Measurements from ENCODE around the gene PPFIBP1.
"Not testable (repeated sequence)": the region's sequence is repeated elsewhere in the genome, so short reads cannot be mapped to it uniquely, and the experiment has no call there.

The PPFIBP1 gene

DNA sequence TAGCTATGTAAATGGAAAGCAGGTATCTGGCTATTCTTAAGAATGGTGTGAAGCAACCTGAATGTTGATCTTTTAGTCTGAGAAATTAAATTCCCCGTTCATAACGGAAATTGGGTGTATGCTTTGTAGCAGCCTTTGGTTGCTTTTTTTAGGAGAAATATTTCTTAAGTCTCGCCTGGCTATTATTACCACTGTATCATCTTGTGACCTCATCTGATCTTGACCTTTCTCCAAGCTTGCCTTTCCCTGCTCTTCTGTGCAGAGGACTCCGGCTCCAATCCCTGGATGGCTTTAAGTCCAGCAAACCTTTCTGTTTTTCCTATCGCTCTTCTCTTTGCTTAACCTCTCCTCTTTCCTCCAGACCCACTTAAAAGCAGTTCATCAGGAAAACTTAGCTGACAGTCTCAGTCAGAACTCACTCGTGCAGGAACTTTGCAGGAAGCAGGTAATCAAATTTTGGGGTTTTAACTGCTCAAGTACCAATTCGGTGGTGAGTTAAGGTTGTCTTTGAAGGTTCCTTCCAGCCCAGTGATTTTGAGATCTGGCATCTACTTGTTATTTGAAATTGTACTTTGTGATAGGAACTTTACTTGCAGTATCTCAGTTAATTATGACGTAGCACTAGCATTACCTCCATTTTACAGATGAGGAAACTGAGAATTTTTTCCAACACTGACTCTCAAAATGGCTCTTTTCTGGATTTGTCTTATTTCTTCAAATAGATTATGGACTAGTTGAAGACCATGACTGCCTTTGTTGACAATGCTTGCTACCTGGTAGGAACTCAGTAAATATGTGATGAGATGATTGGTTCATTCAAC is 14.1 kb downstream of the PPFIBP1 start:
- no peak overlapping the region for H3K4me3 ChIP-seq (ENCODE audit: insufficient read depth, low read depth, low read length, poor library complexity, severe bottlenecking)
- H3K9me3 ChIP-seq (ENCODE audit: control insufficient read depth, low read length), result no peaks in the 10 kb centered on the region
- DNase-seq, result no peak
- no peaks in the 10 kb centered on the region for H3K36me3 ChIP-seq (ENCODE audit: control insufficient read depth, insufficient read depth, low read length)
- no peak overlapping the region for H3K27ac ChIP-seq (ENCODE audit: insufficient read depth, low read length, poor library complexity, severe bottlenecking)
- no peaks in the 10 kb centered on the region for H3K4me1 ChIP-seq (ENCODE audit: control insufficient read depth, insufficient read depth, low read length, poor library complexity, severe bottlenecking)
- no peaks in the 10 kb centered on the region for H3K27me3 ChIP-seq (replicated peaks; ENCODE audit: control insufficient read depth, insufficient read depth, low read length, poor library complexity, severe bottlenecking)

GRCh38 chr12:27539191-27539631 is 15.2 kb downstream of the PPFIBP1 start:
- no peak for DNase-seq
- Histone ChIP-seq H3K27ac (ENCODE audit: insufficient read depth, low read length, poor library complexity, severe bottlenecking) (no peak overlapping the region), H3K27me3 (replicated peaks; ENCODE audit: control insufficient read depth, insufficient read depth, low read length, poor library complexity, severe bottlenecking) (no peaks in the 10 kb centered on the region), H3K9me3 (ENCODE audit: control insufficient read depth, low read length) (no peaks in the 10 kb centered on the region), H3K36me3 (ENCODE audit: control insufficient read depth, insufficient read depth, low read length) (no peaks in the 10 kb centered on the region), H3K4me1 (ENCODE audit: control insufficient read depth, insufficient read depth, low read length, poor library complexity, severe bottlenecking) (no peaks in the 10 kb centered on the region), H3K4me3 (ENCODE audit: insufficient read depth, low read depth, low read length, poor library complexity, severe bottlenecking) (no peak overlapping the region)

DNA sequence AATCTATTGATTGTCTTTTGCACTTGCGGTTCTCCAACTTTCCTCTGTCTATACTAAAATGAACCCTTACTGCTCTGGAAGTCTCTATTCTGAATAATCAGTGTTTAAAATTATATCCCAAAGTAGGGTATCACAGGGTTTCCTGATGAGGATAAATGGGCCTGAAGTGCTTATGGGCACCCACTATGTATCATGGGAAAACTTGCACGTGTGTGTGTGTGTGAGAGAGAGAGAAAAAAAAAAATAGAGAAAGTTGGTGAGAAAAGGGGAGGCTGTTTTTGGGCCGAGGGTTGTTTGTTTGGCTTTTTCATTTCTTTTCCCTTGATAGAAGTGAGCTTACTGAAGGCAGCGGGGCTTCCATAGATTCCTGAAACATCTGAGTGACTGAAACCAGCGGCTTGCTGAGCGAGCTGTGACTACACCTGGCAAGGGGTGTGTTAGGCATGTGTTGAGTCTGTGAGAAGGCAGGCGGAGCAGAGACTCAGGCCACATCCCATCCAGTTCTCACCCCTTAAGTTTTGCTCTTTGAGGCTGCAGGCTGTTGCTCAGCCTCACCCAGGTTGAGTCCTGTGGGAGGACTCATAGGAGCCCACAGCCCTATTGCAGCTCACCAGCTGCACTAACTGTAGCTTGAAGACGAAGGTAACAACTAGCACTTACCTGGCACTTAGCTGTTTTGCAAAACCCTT is 17.2 kb downstream of the PPFIBP1 start:
- no peak for DNase-seq
- H3K27ac ChIP-seq (ENCODE audit: insufficient read depth, low read length, poor library complexity, severe bottlenecking), result no peak overlapping the region
- H3K27me3 ChIP-seq (replicated peaks; ENCODE audit: control insufficient read depth, insufficient read depth, low read length, poor library complexity, severe bottlenecking), result no peaks in the 10 kb centered on the region
- H3K36me3 ChIP-seq (ENCODE audit: control insufficient read depth, insufficient read depth, low read length), result no peaks in the 10 kb centered on the region
- no peak overlapping the region for H3K4me3 ChIP-seq (ENCODE audit: insufficient read depth, low read depth, low read length, poor library complexity, severe bottlenecking)
- H3K9me3 ChIP-seq (ENCODE audit: control insufficient read depth, low read length), result no peaks in the 10 kb centered on the region
- H3K4me1 ChIP-seq (ENCODE audit: control insufficient read depth, insufficient read depth, low read length, poor library complexity, severe bottlenecking), result no peaks in the 10 kb centered on the region

DNA sequence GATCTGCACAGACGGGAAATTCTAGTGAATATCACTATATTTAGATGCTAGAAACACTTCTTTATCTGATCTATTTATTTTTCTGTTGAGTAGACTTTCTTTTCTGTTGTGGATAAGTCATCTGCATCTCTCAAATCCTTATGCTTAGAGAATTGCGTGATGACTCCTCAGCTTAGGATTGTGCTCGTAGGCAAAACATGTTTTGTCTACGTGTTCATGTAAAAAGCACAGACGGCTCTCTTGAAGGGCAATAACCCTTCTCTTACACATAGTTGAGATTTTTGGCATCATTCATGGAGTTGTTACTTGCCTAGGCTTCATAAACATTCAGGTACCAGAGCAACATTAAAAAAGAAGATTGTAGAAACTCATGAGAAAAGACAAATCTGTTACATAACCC is 18.6 kb downstream of the PPFIBP1 start:
- Histone ChIP-seq H3K36me3 (ENCODE audit: control insufficient read depth, insufficient read depth, low read length) (no peaks in the 10 kb centered on the region), H3K27ac (ENCODE audit: insufficient read depth, low read length, poor library complexity, severe bottlenecking) (no peak overlapping the region), H3K4me1 (ENCODE audit: control insufficient read depth, insufficient read depth, low read length, poor library complexity, severe bottlenecking) (no peaks in the 10 kb centered on the region), H3K4me3 (ENCODE audit: insufficient read depth, low read depth, low read length, poor library complexity, severe bottlenecking) (no peak overlapping the region), H3K9me3 (ENCODE audit: control insufficient read depth, low read length) (no peaks in the 10 kb centered on the region), H3K27me3 (replicated peaks; ENCODE audit: control insufficient read depth, insufficient read depth, low read length, poor library complexity, severe bottlenecking) (no peaks in the 10 kb centered on the region)
- DNase-seq, result no peak

DNA sequence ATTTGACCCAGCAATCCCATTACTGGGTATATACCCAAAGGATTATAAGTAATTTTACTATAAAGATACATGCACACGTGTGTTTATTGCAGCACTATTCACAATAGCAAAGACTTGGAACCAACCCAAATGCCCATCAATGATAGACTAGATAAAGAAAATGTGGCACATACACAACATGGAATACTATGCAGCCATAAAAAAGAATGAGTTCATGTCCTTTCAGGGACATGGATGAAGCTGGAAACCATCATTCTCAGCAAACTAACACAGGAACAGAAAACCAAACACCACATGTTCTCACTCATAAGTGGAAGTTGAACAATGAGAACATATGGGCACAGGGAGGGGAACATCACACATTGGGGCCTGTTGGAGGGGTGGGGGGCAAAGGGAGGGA is 20.9 kb downstream of the PPFIBP1 start:
- H3K27ac ChIP-seq (ENCODE audit: insufficient read depth, low read length, poor library complexity, severe bottlenecking); H3K27me3 ChIP-seq (replicated peaks; ENCODE audit: control insufficient read depth, insufficient read depth, low read length, poor library complexity, severe bottlenecking); H3K9me3 ChIP-seq (ENCODE audit: control insufficient read depth, low read length); H3K4me3 ChIP-seq (ENCODE audit: insufficient read depth, low read depth, low read length, poor library complexity, severe bottlenecking); H3K4me1 ChIP-seq (ENCODE audit: control insufficient read depth, insufficient read depth, low read length, poor library complexity, severe bottlenecking); H3K36me3 ChIP-seq (ENCODE audit: control insufficient read depth, insufficient read depth, low read length); DNase-seq: not testable (repeated sequence)

DNA sequence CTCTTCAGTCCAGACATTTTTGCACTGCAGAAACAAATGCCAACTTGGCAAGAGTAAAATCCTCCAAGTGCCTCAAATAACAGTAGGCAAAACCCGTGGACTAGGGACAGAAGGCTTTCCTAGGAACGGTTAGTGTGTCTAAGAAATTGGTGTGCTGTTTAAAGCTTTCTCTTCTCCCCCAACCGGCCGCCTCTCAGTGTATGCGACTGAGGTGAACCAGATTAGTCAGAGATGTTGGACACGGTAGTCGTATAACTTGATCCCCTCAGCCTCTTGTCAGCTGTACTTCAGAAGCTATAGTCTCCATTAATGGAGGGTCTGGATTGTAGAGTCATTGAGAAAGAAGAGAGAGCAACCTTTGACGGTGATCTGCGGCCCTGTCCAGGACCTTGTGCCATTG is 21.7 kb downstream of the PPFIBP1 start:
- Histone ChIP-seq H3K9me3 (ENCODE audit: control insufficient read depth, low read length) (no peaks in the 10 kb centered on the region), H3K4me3 (ENCODE audit: insufficient read depth, low read depth, low read length, poor library complexity, severe bottlenecking) (no peak overlapping the region), H3K27me3 (replicated peaks; ENCODE audit: control insufficient read depth, insufficient read depth, low read length, poor library complexity, severe bottlenecking) (no peaks in the 10 kb centered on the region), H3K4me1 (ENCODE audit: control insufficient read depth, insufficient read depth, low read length, poor library complexity, severe bottlenecking) (no peaks in the 10 kb centered on the region), H3K27ac (ENCODE audit: insufficient read depth, low read length, poor library complexity, severe bottlenecking) (no peak overlapping the region), H3K36me3 (ENCODE audit: control insufficient read depth, insufficient read depth, low read length) (no peaks in the 10 kb centered on the region)
- DNase-seq, result no peak

DNA sequence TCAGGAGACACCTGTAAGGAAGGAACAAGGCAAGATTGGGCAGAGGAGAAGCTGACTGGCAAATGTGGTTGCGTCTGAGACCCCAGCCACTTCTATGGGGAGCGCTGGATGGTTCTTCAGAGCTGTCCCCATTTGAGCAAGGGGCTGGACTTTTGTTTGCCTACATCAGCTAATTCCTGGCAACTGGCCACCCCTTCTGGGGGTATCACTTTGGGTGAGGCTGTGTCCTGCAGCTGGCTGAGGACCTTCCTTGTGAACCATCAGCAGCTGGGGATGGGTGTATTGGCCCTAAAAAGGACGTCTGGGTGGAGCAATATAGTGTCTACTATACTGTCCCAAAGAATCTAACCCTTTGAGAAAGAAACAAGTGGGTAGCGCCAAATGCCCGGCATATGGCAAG is 23.6 kb downstream of the PPFIBP1 start:
- Histone ChIP-seq H3K4me1 (ENCODE audit: control insufficient read depth, insufficient read depth, low read length, poor library complexity, severe bottlenecking) (no peaks in the 10 kb centered on the region), H3K27me3 (replicated peaks; ENCODE audit: control insufficient read depth, insufficient read depth, low read length, poor library complexity, severe bottlenecking) (no peaks in the 10 kb centered on the region), H3K4me3 (ENCODE audit: insufficient read depth, low read depth, low read length, poor library complexity, severe bottlenecking) (no peak overlapping the region), H3K9me3 (ENCODE audit: control insufficient read depth, low read length) (no peaks in the 10 kb centered on the region), H3K27ac (ENCODE audit: insufficient read depth, low read length, poor library complexity, severe bottlenecking) (no peak overlapping the region), H3K36me3 (ENCODE audit: control insufficient read depth, insufficient read depth, low read length) (no peaks in the 10 kb centered on the region)
- no peak for DNase-seq

GRCh38 chr12:27548301-27549199 is 24.5 kb downstream of the PPFIBP1 start:
- DNase-seq, result no peak
- H3K36me3 ChIP-seq (ENCODE audit: control insufficient read depth, insufficient read depth, low read length), result no peaks in the 10 kb centered on the region
- no peaks in the 10 kb centered on the region for H3K27me3 ChIP-seq (replicated peaks; ENCODE audit: control insufficient read depth, insufficient read depth, low read length, poor library complexity, severe bottlenecking)
- H3K4me3 ChIP-seq (ENCODE audit: insufficient read depth, low read depth, low read length, poor library complexity, severe bottlenecking), result no peak overlapping the region
- no peaks in the 10 kb centered on the region for H3K9me3 ChIP-seq (ENCODE audit: control insufficient read depth, low read length)
- no peaks in the 10 kb centered on the region for H3K4me1 ChIP-seq (ENCODE audit: control insufficient read depth, insufficient read depth, low read length, poor library complexity, severe bottlenecking)
- no peak overlapping the region for H3K27ac ChIP-seq (ENCODE audit: insufficient read depth, low read length, poor library complexity, severe bottlenecking)

GRCh38 chr12:27549236-27549800 is 25.3 kb downstream of the PPFIBP1 start:
- Histone ChIP-seq H3K9me3 (ENCODE audit: control insufficient read depth, low read length) (no peaks in the 10 kb centered on the region), H3K27ac (ENCODE audit: insufficient read depth, low read length, poor library complexity, severe bottlenecking) (no peak overlapping the region), H3K36me3 (ENCODE audit: control insufficient read depth, insufficient read depth, low read length) (no peaks in the 10 kb centered on the region), H3K27me3 (replicated peaks; ENCODE audit: control insufficient read depth, insufficient read depth, low read length, poor library complexity, severe bottlenecking) (no peaks in the 10 kb centered on the region), H3K4me3 (ENCODE audit: insufficient read depth, low read depth, low read length, poor library complexity, severe bottlenecking) (no peak overlapping the region), H3K4me1 (ENCODE audit: control insufficient read depth, insufficient read depth, low read length, poor library complexity, severe bottlenecking) (no peaks in the 10 kb centered on the region)
- DNase-seq, result no peak

Measured in effector memory CD4-positive, alpha-beta T cell (primary cell).